Measurements from ENCODE around the gene HDAC4. TPM values are rescaled to one million over a fixed set of nuclear protein-coding genes. Genes with fewer than 3 reads are reported as not detected.

The HDAC4 gene
- total RNA-seq, 1 donor = 20.3 TPM

- DNase-seq (ENCODE audit: low read depth) = peak; percentile 100
- TF ChIP-seq CTCF (IDR thresholded peaks at IDR 0.05; ENCODE audit: insufficient read depth, low read depth, low read length) = no peak
- H3K4me3 ChIP-seq (ENCODE audit: low read depth, low read length) = no peak overlapping the region
These were observed 72.2 kb downstream of the HDAC4 start for GRCh38 chr2:239328351-239329191.

DNA sequence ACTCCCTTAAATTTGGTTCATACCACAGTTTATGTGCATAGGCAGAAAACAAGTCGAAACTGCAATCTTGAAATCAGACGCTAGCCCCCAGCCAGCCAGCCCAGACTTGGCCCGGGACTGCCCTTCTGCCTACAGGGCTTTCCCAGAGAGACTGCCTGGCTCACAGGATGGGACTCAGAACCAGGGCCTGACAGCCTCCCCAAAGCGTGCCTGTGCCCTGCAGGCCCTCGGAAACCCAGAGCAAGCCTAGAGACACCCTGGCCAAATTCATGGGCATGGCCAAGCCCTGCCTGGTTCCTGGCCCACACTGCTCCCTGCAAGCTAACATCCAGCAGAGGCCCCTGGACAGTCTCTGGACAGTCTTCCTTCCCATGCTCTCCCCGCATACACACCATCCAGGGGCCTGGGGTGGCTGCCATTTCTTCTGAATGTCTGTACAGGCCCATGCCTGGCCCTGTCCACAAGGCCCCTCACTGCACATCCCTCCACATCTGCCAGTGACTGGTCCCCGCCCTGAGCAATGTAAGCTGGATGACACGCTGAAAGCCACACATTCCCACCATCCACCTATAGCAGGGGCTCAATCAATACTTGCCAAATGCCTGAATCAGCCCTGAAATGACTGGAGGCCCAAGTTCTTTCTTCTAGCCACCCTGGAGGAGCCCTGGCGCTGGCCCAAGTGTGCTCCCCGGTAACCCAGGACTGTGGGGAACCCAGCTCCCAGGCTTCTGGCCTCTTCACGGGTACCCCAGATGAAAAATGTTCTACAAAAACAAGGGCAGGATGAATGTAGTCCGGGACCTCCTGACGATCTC, 73.1 kb downstream of the HDAC4 start:
- no peak for DNase-seq (ENCODE audit: low read depth)
- no peak for TF ChIP-seq CTCF (IDR thresholded peaks at IDR 0.05; ENCODE audit: insufficient read depth, low read depth, low read length)
- no peak overlapping the region for H3K4me3 ChIP-seq (ENCODE audit: low read depth, low read length)

DNA sequence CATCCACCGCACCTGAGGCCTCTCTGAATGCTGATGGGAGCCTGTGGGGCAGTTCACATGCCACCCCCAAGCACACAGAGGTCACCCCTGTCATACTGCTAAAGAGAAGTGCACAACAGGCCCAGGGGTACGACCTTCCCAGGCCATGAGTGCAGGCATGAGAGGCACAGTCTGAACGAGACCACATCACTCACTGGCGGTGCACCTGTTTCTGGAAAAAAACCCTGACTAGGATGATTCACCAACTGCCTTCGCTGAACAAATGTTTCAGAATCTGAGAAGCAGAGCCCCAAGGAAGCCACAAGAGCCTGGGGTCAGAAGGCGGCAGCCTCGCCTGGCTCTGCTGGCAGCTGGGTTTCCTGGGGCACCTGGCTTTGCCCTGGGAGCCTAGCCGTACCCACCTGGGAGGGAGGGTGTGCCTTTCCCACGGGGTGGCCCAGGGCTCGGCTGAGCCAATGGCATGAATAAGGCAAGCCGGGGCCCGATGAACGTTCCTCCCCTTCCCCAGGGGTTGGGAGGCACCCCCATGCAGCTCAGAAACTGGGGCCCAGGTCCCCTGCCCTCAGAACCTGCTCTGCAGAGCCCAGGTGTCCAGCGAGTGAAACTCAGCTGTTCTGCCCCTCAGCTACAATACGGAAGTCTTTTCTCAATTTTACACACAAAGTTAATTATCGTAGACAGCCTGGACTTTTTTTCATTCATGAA, 73.8 kb downstream of the HDAC4 start:
- no peak for DNase-seq (ENCODE audit: low read depth)
- no peak for TF ChIP-seq CTCF (IDR thresholded peaks at IDR 0.05; ENCODE audit: insufficient read depth, low read depth, low read length)
- H3K4me3 ChIP-seq (ENCODE audit: low read depth, low read length) = no peak overlapping the region

GRCh38 chr2:239324456-239324855, 76.4 kb downstream of the HDAC4 start:
- TF ChIP-seq CTCF (IDR thresholded peaks at IDR 0.05; ENCODE audit: insufficient read depth, low read depth, low read length) = no peak
- no peak overlapping the region for H3K4me3 ChIP-seq (ENCODE audit: low read depth, low read length)

GRCh38 chr2:239323447-239323846, 77.4 kb downstream of the HDAC4 start:
- no peak for DNase-seq (ENCODE audit: low read depth)
- no peak overlapping the region for H3K4me3 ChIP-seq (ENCODE audit: low read depth, low read length)
- no peak for TF ChIP-seq CTCF (IDR thresholded peaks at IDR 0.05; ENCODE audit: insufficient read depth, low read depth, low read length)

More at GRCh38 chr2:239324456-239324855, 76.4 kb downstream of the HDAC4 start:
- no peak for DNase-seq (ENCODE audit: low read depth)

DNA sequence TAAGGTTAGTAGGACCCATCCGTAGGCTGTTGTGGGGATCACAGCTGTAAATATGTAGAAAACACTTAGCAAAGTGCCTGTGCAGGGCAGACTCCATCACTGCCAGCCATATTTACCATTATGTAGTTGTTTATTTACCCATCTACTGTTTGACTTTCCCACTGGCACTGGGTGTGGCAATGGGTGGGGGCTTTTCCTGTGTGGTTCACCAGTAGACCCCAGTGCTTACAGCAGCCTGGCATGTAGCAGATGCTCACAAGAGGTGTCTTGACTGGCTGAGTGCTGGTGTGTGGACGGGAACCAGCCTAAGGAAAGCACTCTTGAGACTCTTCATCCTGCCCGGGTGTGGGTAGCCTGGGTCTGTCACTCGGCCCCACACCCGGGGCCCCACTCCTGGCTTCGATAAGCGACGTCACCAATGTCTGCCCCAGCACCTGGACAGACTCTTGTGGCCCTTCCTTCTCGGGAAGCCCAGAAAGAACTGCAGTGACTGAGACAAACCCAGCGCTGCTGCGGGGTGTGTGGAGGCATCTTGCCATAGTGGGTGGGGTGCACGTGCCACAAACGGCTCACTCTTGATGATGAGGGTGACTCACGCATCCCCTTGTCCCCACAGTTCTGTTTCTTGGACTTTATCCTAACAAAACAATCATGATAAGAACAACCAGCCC, 78.3 kb downstream of the HDAC4 start:
- TF ChIP-seq CTCF (IDR thresholded peaks at IDR 0.05; ENCODE audit: insufficient read depth, low read depth, low read length) = no peak
- H3K4me3 ChIP-seq (ENCODE audit: low read depth, low read length) = no peak overlapping the region
- DNase-seq (ENCODE audit: low read depth) = peak; percentile 54

Measured in fibroblast of villous mesenchyme (primary cell).